NCI-H2107 treated with DMSO at 0.1 percent for 48 hours (cell line): ENCODE data around the gene ANLN.
A peak's percentile ranks its signal among the peaks of the same experiment; 100 is the strongest.
"Not testable (repeated sequence)": the region's sequence is repeated elsewhere in the genome, so short reads cannot be mapped to it uniquely, and the experiment has no call there.

Experiments used
- DNase-seq: peaks from one replicate; lab custom pipeline; 2025; ENCODE audit not compliant: unreplicated experiment; lab: John Stamatoyannopoulos, UW

ANLN gene

GRCh38 chr7:36372156-36372555 is 17.5 kb upstream of the ANLN start:
- DNase-seq = no peak

- DNase-seq = not testable (repeated sequence)
These were observed 11.1 kb upstream of the ANLN start for GRCh38 chr7:36378555-36378954.

DNA sequence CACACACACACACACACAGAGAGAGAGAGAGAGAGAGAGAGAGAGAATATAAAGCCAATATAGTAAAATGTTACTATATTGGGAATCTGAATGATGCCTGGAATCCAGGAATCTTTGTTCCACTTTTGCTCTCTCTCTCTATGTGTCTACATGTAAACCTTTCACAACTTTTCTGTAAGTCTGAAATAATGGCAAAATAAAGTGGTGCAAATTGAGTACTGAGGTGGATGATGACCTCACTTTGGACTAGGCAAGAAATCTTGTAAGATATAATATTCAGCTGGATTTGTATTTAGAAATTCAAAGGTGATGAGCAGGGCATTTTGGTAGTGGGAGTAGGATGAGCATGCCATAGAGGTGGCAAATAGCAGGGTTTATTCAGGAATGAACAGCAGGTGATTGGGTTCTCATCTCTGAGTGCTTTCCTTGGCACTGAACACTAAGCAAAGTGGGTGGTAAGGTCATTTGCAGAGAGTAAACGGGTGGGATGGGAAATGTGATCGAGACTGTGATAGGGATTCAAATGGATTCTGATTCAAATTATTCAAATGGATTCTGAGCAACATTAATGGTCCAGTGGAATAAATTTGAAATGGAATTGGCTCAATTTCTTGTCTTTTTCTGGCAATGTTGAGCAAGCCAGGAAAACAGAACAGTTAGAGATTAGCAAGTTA is 9.7 kb upstream of the ANLN start:
- DNase-seq = no peak

- DNase-seq = no peak
These were observed 8.6 kb upstream of the ANLN start for GRCh38 chr7:36381056-36381455.

GRCh38 chr7:36383284-36383683 is 6.4 kb upstream of the ANLN start:
- not testable (repeated sequence) for DNase-seq

DNA sequence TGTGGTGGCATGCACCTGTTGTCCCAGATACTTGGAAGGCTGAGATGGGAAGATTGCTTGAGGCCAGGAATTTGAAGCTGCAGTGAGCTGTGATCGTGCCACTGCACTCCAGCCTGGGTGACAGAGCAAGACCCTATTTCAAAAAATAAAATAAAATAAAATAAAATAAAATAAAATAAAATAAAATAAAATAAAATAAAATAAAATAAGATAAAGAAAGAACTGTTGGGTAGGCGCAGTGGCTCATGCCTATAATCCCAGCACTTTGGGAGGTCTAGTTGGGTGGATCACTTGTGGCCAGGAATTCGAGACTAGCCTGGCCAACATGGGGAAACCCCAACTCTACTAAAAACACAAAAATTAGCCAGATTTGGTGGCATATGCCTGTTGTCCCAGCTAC is 4.0 kb upstream of the ANLN start:
- DNase-seq = not testable (repeated sequence)

GRCh38 chr7:36387435-36388231 is 2.0 kb upstream of the ANLN start:
- DNase-seq = no peak

DNA sequence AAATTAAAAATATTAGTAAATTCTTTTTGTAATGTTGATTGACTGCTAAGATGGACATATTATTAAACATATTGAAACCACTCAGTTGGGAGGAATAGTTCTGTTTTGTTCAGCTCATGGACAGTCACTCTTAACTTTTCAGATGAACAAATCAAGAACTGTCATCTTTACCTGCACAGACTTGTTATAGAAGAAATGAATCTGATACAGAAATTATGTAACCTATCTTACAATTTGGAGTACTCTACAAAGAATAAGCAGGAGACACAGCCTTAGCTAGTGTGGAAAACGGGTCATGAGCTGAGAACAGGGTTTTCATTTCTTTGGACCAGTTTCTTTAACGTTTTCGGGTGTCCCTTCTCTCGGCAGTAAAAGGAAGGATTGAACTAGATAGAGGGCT is 1.2 kb upstream of the ANLN start:
- no peak for DNase-seq

DNA sequence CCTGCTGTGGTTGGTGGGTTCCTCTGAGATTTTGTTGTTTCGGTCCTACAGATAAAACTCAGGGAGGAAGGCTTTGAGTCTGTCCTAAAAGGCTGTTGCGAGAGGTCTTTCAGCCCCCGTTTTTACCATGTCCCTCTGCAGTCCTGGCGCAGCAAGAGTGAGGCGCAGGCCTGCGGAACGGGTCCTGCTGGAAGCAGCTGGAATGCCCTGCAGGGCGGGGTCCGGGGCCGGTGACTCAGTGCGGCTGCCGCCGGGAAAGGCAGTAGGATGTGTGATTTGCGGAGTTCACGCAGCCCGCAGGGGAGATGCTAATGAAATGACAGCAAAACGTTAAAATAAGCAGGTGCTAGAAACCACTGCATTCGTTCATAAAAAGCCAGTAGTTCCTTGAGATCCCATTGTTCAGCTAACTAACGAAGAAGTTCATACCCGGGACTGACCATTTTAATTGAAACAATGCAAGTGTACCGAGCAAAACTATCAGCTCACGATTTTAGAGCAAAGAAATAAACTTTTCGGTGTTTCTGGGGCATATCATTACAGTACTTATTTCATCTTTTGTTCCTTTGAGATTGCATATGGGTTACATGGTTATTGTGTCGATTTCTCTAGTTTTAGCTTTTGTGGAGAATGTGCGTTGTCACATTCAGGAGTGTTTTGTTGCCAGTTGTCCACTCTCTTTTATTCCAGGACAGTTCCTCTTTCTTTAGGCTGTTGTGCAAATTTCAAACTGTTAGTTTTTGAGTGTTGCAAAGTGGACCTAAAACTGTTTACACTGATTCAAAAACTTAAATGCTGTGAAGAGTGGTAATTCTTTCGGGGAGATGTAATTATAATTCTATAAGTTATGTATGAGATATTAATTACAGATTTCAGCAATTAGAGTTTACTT is 783 bp downstream of the ANLN start:
- DNase-seq = peak; percentile 64

DNA sequence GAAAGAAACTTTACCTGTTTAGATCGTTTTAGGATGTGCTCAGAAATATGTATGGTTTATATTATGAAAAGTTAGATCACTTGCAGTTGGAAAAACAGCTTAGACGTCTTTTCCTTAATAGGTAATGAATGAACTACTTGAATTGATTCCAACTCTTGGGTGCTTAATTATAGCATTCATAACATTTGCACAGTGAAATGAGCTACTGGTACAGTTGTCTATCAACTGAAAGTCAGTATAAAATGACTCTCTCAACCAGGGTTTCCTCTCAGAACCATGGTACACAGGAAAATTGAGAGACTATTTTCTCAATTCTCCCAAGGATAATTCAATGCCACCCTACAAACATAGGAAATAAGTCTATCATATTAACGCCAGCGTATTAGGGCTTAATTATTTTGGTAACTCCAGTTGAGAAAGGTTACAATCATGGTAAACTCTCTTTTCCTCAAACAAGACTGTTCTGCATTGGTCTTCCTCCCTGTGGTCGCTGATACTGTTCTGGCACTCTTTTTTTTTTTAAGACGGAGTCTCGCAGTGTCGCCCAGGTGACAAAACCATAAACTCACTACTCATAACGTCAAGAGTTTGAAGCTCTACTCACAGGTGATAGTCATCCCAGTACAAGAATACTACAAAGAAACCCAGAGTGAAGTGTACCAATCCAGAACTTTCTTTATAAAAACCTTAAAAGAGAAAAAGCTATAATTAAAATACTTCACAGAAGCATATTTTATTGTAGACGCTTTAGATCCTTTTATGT is 2.0 kb downstream of the ANLN start:
- no peak for DNase-seq

DNA sequence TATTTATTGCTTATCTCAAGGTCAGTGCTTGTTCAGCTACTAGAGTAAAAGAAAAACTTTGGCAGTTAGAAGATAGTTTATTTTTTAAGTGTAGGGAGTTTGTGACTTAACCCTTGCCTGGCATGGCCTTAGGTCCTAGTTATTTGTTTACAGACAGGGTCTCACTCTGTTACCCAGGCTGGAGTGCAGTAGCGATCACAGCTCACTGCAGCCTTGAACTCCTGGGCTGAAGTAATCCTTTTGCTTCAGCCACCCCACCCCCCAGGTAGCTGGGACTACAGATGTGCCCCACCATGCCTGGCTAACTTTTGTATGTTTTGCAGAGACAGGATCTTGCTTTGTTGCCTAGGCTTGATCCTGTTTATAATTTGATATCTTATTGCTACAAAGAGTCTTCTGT is 4.2 kb downstream of the ANLN start:
- DNase-seq = no peak

- DNase-seq = no peak
These were observed 5.7 kb downstream of the ANLN start for GRCh38 chr7:36395171-36395894.

- DNase-seq = no peak
These were observed 6.5 kb downstream of the ANLN start for GRCh38 chr7:36396150-36396549.

DNA sequence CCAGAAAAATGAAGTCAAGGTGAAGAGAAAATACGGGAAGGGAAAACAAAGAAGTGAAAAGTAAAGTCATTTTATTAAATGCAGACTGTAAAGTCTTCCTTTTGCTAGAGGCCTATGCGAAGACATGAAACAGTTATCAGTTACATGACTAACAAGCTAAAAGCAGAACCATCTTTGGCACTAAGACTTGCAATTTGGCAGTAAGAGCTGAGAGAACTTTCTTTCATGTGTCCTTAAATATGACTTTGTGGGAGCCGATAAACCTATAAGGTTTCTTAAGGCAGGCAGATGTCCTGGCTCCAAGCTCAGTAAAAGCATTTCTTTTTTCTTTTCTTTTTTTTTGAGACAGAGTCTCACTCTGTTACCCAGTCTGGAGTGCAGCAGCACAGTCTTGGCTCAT is 10.4 kb downstream of the ANLN start:
- DNase-seq = no peak

- DNase-seq = no peak
These were observed 10.9 kb downstream of the ANLN start for GRCh38 chr7:36400606-36401005.

GRCh38 chr7:36403452-36403851 is 13.8 kb downstream of the ANLN start:
- no peak for DNase-seq

DNA sequence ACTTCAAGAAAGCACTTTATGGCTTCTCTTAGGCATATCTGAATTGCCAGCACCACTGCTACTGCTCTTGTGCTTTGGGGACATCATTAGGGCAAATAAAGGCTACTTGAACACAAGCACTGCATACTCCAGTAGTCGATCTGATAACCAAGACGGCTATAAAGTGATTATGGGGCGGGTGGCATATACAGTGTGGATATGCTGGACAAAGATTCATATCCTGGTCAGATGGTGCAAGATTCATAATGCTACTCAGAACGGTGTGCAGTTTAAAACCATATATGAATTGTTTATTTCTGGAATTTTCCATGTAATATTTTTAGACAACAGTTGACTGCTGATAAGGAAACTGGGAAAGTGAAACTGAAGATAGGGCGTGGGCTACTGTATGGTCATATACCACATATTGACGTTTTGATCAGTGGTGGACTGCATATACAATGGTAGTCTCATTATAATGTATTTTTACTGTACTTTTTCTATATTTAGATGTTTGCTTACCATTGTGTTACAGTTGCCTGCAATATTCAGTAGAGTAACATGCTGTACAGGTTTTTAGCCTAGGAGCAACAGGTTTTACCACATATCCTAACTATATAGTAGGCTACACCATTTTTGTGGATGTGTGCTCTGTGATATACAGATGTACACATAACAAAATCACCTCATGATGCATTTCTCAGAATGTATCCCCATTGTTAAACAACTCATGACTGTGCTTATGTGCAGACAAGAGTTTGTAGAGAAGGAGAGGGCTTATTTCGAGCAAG is 15.2 kb downstream of the ANLN start:
- DNase-seq = no peak

GRCh38 chr7:36405409-36405803 is 15.7 kb downstream of the ANLN start:
- no peak for DNase-seq

DNA sequence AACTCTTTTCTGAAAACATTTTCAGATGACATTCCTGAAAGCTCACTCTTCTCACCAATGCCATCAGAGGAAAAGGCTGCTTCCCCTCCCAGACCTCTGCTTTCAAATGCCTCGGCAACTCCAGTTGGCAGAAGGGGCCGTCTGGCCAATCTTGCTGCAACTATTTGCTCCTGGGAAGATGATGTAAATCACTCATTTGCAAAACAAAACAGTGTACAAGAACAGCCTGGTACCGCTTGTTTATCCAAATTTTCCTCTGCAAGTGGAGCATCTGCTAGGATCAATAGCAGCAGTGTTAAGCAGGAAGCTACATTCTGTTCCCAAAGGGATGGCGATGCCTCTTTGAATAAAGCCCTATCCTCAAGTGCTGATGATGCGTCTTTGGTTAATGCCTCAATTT is 16.5 kb downstream of the ANLN start:
- DNase-seq = no peak
